ENCODE results near the gene NGF.

DNA sequence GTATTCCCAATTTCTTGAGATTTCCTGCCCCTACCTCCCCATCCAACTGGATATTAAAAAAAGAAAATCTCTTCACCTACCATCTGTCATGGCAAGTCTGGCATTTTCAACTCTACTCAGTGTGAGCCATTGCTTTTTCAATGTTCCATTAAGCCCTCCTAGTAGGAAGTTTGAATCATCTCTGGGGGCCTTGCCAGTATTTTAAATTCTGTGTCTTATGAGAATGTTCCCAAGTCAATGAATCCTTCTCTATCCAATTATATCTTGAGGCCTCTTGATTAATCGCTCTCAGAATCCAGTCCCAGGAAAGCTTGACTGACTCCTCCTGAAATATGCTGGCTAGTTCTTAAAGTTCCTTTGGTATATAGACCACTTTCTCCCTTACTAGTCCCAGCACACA, 91.5 kb downstream of the NGF start:
- TF ChIP-seq POLR2A (IDR thresholded peaks at IDR 0.05; ENCODE audit: low read depth) (no peak), POLR2AphosphoS5 (IDR thresholded peaks at IDR 0.05) (no peak), EP300 (IDR thresholded peaks at IDR 0.05) (no peak)
- TF ChIP-seq, protein P1, sequence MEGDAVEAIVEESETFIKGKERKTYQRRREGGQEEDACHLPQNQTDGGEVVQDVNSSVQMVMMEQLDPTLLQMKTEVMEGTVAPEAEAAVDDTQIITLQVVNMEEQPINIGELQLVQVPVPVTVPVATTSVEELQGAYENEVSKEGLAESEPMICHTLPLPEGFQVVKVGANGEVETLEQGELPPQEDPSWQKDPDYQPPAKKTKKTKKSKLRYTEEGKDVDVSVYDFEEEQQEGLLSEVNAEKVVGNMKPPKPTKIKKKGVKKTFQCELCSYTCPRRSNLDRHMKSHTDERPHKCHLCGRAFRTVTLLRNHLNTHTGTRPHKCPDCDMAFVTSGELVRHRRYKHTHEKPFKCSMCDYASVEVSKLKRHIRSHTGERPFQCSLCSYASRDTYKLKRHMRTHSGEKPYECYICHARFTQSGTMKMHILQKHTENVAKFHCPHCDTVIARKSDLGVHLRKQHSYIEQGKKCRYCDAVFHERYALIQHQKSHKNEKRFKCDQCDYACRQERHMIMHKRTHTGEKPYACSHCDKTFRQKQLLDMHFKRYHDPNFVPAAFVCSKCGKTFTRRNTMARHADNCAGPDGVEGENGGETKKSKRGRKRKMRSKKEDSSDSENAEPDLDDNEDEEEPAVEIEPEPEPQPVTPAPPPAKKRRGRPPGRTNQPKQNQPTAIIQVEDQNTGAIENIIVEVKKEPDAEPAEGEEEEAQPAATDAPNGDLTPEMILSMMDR (IDR thresholded peaks at IDR 0.05), result no peak
